Body of pancreas (tissue), 4 donors: ENCODE measurements around the gene KCTD5. TPM values are rescaled to one million over a fixed set of nuclear protein-coding genes. Genes with fewer than 3 reads are reported as not detected.
A peak's percentile ranks its signal among the peaks of the same experiment; 100 is the strongest.
"Not testable (repeated sequence)": the region's sequence is repeated elsewhere in the genome, so short reads cannot be mapped to it uniquely, and the experiment has no call there.

Experiments used
- ATAC-seq: fragments of 150-250 bp; one replicate; pipeline ENCODE4 v1.9.1; 2016
- DNase-seq, 4 donors: peaks; one replicate each; pipeline ENCODE4 v3.0.0-alpha.2; 2019
- H3K27ac ChIP-seq, 4 donors: fragments of 200-600 bp; sonication (generic); 1 replicate in 3 of 4; 2 replicates in 1 of 4; pipeline versions ENCODE4 v1.5.1 to v1.6.1; 2016 to 2019; ENCODE audit warnings: mild to moderate bottlenecking in 1 of 4, mixed read lengths in 1 of 4, moderate library complexity in 1 of 4
- H3K27me3 ChIP-seq, 2 donors: fragments of 200-600 bp; sonication (generic); one replicate each; pipeline ENCODE4 v1.6.0; 2016; ENCODE audit warnings: mild to moderate bottlenecking in 1 of 2
- H3K36me3 ChIP-seq, 2 donors: fragments of 200-600 bp; sonication (generic); replicated peaks in 1 of 2; 2 replicates each; pipeline ENCODE4 v1.5.1; 2016; ENCODE audit warnings: low read depth in 2 of 2; ENCODE audit not compliant: insufficient read depth in 1 of 2
- H3K4me1 ChIP-seq: fragments of 200-600 bp; sonication (generic); one replicate; pipeline ENCODE4 v1.6.0; 2016
- H3K4me3 ChIP-seq, 2 donors: fragments of 200-600 bp; sonication (generic); 1 replicate in 1 of 2; 2 replicates in 1 of 2; pipeline ENCODE4 v1.5.1; 2016 to 2019
- H3K9me3 ChIP-seq, 3 donors: fragments of 200-600 bp; sonication (generic); 1 replicate in 2 of 3; 2 replicates in 1 of 3; pipeline ENCODE4 v1.5.1; 2016
- CTCF ChIP-seq, 7 experiments: fragments of 450-650 bp in 4 of 7; fragments of 200-600 bp in 3 of 7; sonication (generic) in 3 of 7; IDR thresholded peaks; one replicate each; pipeline ENCODE4 v1.5.1; 2016 to 2019; ENCODE audit warnings: antibody characterized with exemption in 7 of 7
- POLR2A ChIP-seq, 3 donors: fragments of 450-650 bp; IDR thresholded peaks; one replicate each; pipeline ENCODE4 v1.6.1; 2016; ENCODE audit warnings: antibody characterized with exemption in 3 of 3, mild to moderate bottlenecking in 2 of 3
- WGBS, 2 donors: methylation state at CpG; one replicate each; pipeline ENCODE4 v1.1.5; 2017; 5-methylcytosine and 5-hydroxymethylcytosine counted together
- intact Hi-C: fragments of 100-400 bp; cut with DNase I; formaldehyde crosslinking; loops from one replicate; pipeline ENCODE4 v1.15.1; 2023
- total RNA-seq, 2 donors: library from RNA; depleted of rRNA; stranded (reverse); fragments of >200 nt; gene quantifications; one replicate each; pipeline ENCODE4 v1.1.0, GENCODE V29; 2016

The KCTD5 gene
- total RNA-seq, 2 donors from 2014 or later = 6.2 to 7.3 TPM

- WGBS, 2 donors = 51 to 52% methylated on average over 13 of the region's 13 CpGs
- intact Hi-C loops = no loop called here
- no peak for ATAC-seq
- no peak overlapping the region for H3K27ac ChIP-seq
- H3K27me3 ChIP-seq = no peaks in the 10 kb centered on the region
- no peak for DNase-seq
- peaks cover 0 to 5% of the 10 kb centered on the region in 2 donors for H3K36me3 ChIP-seq
- H3K4me3 ChIP-seq = no peak overlapping the region
- TF ChIP-seq POLR2A (IDR thresholded peaks at IDR 0.05) = no peak
- TF ChIP-seq CTCF (IDR thresholded peaks at IDR 0.05) = no peak
- peaks cover 28% of the 10 kb centered on the region for H3K4me1 ChIP-seq
- no peaks in the 10 kb centered on the region for H3K9me3 ChIP-seq
These were observed 10.6 kb upstream of the KCTD5 start for GRCh38 chr16:2671741-2672140.

- WGBS, 2 donors = 0 to 1% methylated on average over 14 to 50 of the region's 107 CpGs
- peak overlapping the region; percentile 52 to 87 (median 78) for H3K27ac ChIP-seq
These were observed 9.0 kb upstream of the KCTD5 start for GRCh38 chr16:2673066-2673999.

GRCh38 chr16:2675021-2675420 lies 7.3 kb upstream of the KCTD5 start:
- no peak for ATAC-seq
- no peak for DNase-seq
- Histone ChIP-seq H3K36me3 (no peaks in the 10 kb centered on the region), H3K4me1 (peaks cover 21% of the 10 kb centered on the region), H3K27ac (no peak overlapping the region), H3K4me3 (no peak overlapping the region), H3K27me3 (no peaks in the 10 kb centered on the region), H3K9me3 (no peaks in the 10 kb centered on the region)
- TF ChIP-seq POLR2A (IDR thresholded peaks at IDR 0.05) (no peak), CTCF (IDR thresholded peaks at IDR 0.05) (no peak)
- intact Hi-C loops = no loop called here
- 76 to 78% methylated on average over 7 of the region's 7 CpGs for WGBS, 2 donors

More at GRCh38 chr16:2673066-2673999, 9.0 kb upstream of the KCTD5 start:
- H3K4me1 ChIP-seq = peaks cover 28% of the 10 kb centered on the region
- H3K9me3 ChIP-seq = no peaks in the 10 kb centered on the region
- peak overlapping the region; percentile 4 to 37 for H3K4me3 ChIP-seq
- ATAC-seq (peak; percentile 98), DNase-seq (peak; percentile 96 to 97 (median 96))
- no peaks in the 10 kb centered on the region for H3K27me3 ChIP-seq
- no peak for TF ChIP-seq CTCF (IDR thresholded peaks at IDR 0.05)
- peak; percentile 37 to 63 (median 45) for TF ChIP-seq POLR2A (IDR thresholded peaks at IDR 0.05)
- intact Hi-C loops = no loop called here
- peaks cover 0 to 5% of the 10 kb centered on the region in 2 donors for H3K36me3 ChIP-seq

GRCh38 chr16:2675714-2676113 lies 6.6 kb upstream of the KCTD5 start:
- intact Hi-C loops = no loop called here
- H3K27me3 ChIP-seq = no peaks in the 10 kb centered on the region
- no peak overlapping the region for H3K4me3 ChIP-seq
- TF ChIP-seq POLR2A (IDR thresholded peaks at IDR 0.05) (no peak), CTCF (IDR thresholded peaks at IDR 0.05) (no peak)
- 75 to 84% methylated on average over 12 to 16 of the region's 16 CpGs for WGBS, 2 donors
- H3K4me1 ChIP-seq = peaks cover 16% of the 10 kb centered on the region
- ATAC-seq (no peak), DNase-seq (no peak)
- no peak overlapping the region for H3K27ac ChIP-seq
- H3K36me3 ChIP-seq = no peaks in the 10 kb centered on the region
- H3K9me3 ChIP-seq = no peaks in the 10 kb centered on the region

GRCh38 chr16:2676937-2677336 lies 5.4 kb upstream of the KCTD5 start:
- H3K27me3 ChIP-seq, ATAC-seq, H3K36me3 ChIP-seq, H3K9me3 ChIP-seq, H3K27ac ChIP-seq, DNase-seq, intact Hi-C loops, H3K4me3 ChIP-seq: not testable (repeated sequence)
- WGBS, 2 donors = 92 to 97% methylated on average over 3 of the region's 3 CpGs
- H3K4me1 ChIP-seq = peaks cover 14% of the 10 kb centered on the region

- 85 to 94% methylated on average over 4 to 12 of the region's 23 CpGs for WGBS, 2 donors
- H3K36me3 ChIP-seq, H3K27me3 ChIP-seq, DNase-seq, H3K4me3 ChIP-seq, H3K27ac ChIP-seq, H3K4me1 ChIP-seq, ATAC-seq, intact Hi-C loops, H3K9me3 ChIP-seq: not testable (repeated sequence)
These were observed 3.9 kb upstream of the KCTD5 start for GRCh38 chr16:2678206-2678965.

GRCh38 chr16:2679902-2680301 lies 2.4 kb upstream of the KCTD5 start:
- intact Hi-C loops = not testable (repeated sequence)

More at GRCh38 chr16:2679902-2680301, 2.4 kb upstream of the KCTD5 start:
- peaks cover 19% of the 10 kb centered on the region for H3K4me1 ChIP-seq
- DNase-seq, H3K9me3 ChIP-seq, H3K4me3 ChIP-seq, H3K27ac ChIP-seq, ATAC-seq, H3K27me3 ChIP-seq, H3K36me3 ChIP-seq: not testable (repeated sequence)
- 80 to 82% methylated on average over 4 of the region's 4 CpGs for WGBS, 2 donors
